Esophagus muscularis mucosa (tissue), 4 donors: Measurements from ENCODE around the gene SNX9.

Source experiments
- CTCF ChIP-seq, 3 experiments: fragments of 200-600 bp in 2 of 3; fragments of 450-650 bp in 1 of 3; sonication (generic) in 2 of 3; IDR thresholded peaks; one replicate each; pipeline ENCODE4 v1.5.1; 2017 to 2019; ENCODE audit warnings: antibody characterized with exemption in 3 of 3, mild to moderate bottlenecking in 2 of 3, moderate library complexity in 1 of 3
- EP300 ChIP-seq: sonication (generic); formaldehyde crosslinking; IDR thresholded peaks from one replicate; pipeline ENCODE4 v1.6.1; 2017; ENCODE audit warnings: antibody characterized with exemption
- POLR2A ChIP-seq: fragments of 450-650 bp; IDR thresholded peaks from one replicate; pipeline ENCODE4 v1.6.1; 2017; ENCODE audit warnings: antibody characterized with exemption, moderate library complexity, mild to moderate bottlenecking, low read depth
- POLR2AphosphoS5 ChIP-seq, 2 donors: sonication (generic); formaldehyde crosslinking; IDR thresholded peaks; one replicate each; pipeline ENCODE4 v1.6.1; 2017; ENCODE audit warnings: antibody characterized with exemption in 2 of 2

GRCh38 chr6:157911786-157912185 is 88.7 kb downstream of the SNX9 start:
- no peak for TF ChIP-seq CTCF (IDR thresholded peaks at IDR 0.05)
- TF ChIP-seq POLR2AphosphoS5 (IDR thresholded peaks at IDR 0.05): no peak
- no peak for TF ChIP-seq POLR2A
- TF ChIP-seq EP300: no peak
